LNCAP (cell line): ENCODE results near the gene ARGFX.

Experiments used
- TF ChIP-seq, protein P1 (sequence below): fragments of 450-650 bp; IDR thresholded peaks from 2 replicates; pipeline ENCODE4 v1.5.1; 2017; ENCODE audit warnings: mild to moderate bottlenecking

ARGFX gene

DNA sequence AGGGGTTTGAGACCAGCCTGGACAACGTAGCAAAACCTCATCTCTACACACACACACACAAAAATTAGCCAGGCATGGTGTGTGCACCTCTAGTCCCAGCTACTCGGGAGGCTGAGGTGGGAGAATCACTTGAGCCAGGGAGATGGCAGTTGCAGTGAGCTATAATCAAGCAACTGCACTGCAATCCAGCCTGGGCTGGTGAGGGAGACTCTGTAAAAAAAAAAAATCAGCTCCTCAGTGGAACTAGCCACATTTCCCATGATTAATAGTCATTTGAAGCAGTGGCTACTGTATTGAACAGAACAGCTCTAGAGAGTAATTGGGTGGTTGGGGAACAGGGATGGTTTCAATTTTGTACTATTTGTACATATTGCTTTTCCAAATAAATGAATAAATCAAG, 13.9 kb downstream of the ARGFX start:
- TF ChIP-seq, protein P1, sequence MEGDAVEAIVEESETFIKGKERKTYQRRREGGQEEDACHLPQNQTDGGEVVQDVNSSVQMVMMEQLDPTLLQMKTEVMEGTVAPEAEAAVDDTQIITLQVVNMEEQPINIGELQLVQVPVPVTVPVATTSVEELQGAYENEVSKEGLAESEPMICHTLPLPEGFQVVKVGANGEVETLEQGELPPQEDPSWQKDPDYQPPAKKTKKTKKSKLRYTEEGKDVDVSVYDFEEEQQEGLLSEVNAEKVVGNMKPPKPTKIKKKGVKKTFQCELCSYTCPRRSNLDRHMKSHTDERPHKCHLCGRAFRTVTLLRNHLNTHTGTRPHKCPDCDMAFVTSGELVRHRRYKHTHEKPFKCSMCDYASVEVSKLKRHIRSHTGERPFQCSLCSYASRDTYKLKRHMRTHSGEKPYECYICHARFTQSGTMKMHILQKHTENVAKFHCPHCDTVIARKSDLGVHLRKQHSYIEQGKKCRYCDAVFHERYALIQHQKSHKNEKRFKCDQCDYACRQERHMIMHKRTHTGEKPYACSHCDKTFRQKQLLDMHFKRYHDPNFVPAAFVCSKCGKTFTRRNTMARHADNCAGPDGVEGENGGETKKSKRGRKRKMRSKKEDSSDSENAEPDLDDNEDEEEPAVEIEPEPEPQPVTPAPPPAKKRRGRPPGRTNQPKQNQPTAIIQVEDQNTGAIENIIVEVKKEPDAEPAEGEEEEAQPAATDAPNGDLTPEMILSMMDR, result no peak

DNA sequence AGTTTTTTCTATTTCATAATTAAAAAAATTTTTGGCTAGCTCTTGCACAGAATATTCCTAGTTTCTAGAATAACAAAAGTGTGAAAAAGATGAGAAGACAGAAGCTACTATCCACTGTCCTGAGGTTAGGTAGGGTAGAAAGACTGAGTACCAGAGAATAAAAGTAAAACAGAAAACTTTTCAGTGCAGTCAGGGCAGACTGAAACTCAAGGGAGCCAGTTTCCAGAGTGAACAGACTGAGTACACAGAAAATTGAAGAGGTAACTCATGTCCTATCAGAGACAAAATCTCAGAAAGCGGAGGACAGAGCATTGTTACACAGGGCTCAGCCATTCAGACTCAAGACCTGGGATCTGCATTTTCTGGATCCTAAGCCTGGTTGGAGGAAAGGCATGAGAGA, 16.7 kb downstream of the ARGFX start:
- TF ChIP-seq, protein P1, result no peak

DNA sequence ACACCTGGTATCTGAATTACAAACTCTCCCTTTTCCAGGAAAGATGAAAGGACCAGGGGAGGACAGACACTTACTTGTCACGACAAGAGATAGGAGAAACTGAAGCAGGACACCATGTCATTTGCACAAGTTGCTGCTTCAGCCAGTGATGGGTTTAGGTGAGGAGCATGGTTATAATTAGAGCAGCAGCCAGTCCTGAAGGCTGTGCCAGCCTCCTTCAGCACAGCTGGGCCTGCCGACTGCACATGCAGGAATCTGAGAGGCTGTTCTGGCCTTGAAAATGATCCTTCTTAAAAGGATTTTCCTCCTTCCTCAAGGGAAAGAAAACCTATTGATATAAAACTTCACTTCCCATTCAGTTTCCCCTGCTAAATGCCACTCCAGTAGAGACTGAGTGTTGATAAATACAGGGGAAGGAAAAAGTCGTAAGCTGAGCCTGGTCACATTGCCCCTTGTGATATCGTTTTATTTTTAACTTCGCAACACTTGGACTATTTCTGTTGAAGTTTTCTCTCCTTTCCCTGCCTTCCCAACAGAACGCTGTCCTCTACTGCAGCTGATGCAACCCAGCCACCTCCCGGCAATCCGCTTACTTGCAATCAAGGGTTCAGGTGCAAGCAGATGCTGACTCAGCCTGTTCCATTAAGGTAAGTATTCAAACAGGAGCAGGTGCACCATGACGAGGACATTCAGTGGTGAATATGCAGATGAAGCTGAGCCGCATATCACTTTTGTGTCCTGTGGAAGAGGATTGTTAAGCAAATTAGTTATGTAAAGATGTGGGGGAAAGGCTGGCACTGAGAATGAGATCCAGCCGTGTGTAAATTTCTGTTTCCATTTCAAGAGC, 25.3 kb downstream of the ARGFX start, which contains the start of gene FBXO40:
FBXO40 (plus strand) TSS at position 524 of the 847 bp plus-strand sequence. CDS start 27,197 bp downstream, outside the sequence.
- TF ChIP-seq, protein P1, result no peak

DNA sequence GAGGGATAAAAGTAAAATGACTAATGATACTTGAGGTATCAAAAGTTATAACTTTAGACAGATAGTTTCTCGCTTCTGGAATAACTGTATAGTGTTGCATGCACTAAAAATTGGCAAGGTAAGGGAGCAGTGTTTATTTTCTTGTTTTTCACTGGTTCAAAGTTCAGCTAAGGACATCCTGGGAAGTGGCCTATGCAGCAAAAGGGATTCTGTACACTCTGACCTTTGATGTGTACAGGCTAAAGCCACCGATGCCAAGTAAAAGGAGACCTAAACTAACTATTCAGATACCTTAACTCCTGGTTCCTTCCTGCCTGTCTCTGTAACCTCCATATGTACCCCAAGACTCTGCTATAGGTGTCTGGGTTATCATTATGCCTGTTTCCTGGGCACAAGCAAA, 27.1 kb downstream of the ARGFX start:
- TF ChIP-seq, protein P1, result no peak

DNA sequence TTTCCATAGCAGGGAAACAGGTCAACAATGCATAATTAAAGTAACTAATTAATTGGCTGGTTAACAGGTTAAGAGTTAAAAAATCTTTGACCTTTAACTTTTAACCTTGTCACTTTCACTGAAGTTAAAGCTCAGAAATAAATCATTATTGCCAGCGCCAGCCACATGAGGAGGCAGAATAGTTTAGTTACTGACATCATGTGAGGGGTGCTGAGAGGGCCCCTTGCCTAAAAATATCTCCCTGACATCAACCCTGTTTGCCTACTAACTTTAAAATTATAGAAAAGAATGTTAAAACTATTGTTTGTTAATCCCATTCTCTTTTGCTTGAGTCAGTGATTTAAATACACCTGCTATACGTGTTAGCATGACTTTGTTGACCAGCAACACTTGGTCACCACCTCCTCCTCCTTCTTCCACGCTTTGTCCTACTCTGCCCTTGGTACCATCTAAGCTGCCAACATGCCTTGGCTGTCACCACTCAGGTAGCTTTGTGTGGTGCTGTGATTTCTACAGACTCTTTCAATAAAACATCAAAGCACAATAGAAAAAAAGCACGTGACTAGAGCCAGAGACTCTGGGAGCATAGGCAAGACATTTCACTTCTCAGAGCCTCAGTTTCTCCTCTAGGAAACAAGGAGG, 28.1 kb downstream of the ARGFX start:
- TF ChIP-seq, protein P1, result no peak

DNA sequence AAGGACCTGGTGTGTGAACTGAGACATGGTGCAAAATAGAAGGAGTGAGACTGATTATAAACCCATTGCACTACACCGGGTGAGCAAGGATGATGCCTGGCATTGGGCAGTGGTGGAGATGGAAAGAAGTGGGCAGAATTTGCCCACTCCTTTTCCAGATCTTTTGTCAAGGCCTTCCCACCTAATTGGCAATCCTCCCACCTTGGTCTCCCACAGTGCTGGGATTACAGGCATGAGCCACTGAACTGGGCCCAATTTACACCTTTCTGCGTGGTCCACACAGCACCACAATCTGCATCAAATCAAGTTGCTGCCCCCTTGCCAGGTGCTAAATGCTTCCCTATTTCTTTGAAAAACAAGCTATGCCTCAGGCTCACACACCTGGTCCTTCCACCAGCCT, 30.8 kb downstream of the ARGFX start:
- TF ChIP-seq, protein P1, result no peak

DNA sequence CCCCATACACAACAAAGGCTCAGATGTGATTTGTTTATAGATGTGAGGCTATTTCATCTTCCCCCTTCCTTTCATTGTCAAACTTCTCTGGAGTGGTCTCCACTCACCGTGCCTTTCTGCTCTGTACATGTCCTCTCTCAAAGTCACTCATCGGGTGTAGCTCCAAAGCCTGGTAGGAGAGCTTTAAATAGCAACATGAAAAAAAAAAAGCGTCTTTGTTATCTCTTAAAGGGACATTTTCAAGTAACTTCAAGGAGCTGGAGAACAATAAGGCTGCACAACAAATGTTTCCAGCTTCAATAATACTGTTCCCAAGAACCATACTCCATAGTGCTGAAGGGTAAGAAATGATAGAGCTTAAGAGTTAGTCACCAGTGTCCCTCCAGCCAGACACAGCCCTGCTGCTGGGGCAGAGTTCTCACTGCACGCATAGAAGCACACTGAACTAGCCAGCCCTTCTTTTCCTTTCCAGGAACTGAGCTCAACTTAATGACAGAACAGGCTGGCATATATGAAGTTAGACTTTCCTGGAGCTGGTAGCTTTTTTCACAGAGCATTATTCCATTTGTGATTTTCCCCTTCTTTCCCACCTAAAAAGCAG, 33.6 kb downstream of the ARGFX start:
- TF ChIP-seq, protein P1, result no peak
